Hematopoietic multipotent progenitor cell treated with erythropoietin and hydrocortisone succinate and interleukin-3 and kit ligand, for 6 days (in vitro differentiated cells): Measurements from ENCODE around the gene TMEM163.
A peak's percentile ranks its signal among the peaks of the same experiment; 100 is the strongest.

ENCODE experiments used
- DNase-seq: peaks from one replicate; pipeline ENCODE4 v3.0.0-alpha.2; 2015

Gene TMEM163

DNA sequence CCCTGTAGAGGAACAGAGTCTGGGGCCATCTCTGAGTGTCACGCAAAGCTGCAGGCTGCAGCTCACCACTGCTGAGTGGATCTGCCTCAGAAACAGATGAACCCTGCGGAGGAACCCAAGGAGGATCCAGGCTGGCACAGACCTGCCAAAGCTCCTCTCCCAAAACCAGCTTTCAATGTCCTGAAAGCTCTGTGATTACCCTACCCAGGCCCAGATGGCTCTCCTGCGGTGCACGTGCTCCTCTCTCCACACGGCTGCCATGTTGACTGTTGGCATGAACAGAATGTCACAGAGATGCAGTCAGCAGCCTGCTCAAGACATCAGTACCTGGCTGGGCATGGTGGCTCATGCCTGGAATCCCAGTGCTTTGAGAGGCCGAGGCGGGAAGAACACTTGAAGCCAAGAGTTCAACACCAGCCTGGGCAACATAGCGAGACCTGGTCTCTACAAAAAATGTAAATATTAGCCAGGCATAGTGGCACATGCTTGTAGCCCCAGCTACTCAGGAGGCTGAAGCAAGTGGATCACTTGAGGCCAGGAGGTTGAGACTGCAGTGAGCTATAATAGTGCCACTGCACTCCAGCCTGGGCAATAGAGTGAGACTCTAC lies 248.1 kb downstream of the TMEM163 start:
- no peak for DNase-seq

DNA sequence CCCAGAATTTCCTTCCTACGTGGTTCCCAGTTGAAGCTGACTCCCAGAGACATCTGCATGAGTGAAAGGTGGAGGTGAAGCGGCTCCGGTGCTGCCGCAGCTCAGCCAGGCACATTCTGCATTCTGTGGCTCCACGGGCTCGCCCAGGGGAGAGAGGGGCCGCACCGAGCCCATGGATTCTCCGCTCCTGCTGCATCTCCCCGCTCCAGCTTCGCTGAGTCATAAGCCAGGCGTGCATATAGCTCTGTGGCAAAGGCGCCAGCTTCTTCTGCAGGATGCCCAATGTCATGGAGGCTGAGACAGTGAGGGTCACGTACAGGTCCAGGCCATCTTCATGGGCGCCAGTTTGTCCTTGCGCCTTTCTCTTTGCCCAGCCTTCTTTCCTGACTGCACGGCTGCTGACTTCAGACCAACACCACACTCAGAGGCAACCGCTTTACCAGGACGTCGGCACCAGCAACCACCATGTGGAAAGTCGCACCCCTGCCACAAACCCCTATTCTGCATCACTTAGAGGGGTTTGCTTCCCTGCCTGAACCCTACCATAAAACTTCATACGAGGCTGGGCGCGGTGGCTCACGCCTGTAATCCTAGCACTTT lies 249.2 kb downstream of the TMEM163 start:
- no peak for DNase-seq

DNA sequence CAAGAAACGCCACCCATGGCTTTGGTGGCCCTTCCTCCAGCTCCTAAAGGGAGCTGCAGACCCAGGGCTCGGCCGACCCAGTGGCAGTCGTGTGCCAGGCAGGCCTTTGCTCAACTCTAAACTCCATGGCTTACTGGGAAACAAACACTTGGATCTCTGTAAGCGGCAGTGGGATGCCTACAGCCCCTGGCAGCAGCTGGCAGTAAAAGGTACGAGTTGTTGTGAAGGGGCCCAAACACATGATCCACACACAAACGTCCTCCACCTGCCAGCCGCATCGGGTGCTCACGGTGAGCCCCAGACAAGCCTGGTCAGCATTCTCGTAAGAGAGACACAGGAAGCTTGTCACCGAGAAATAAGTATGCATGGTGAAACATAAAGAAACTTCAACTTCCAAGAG lies 250.0 kb downstream of the TMEM163 start:
- DNase-seq, result no peak

DNA sequence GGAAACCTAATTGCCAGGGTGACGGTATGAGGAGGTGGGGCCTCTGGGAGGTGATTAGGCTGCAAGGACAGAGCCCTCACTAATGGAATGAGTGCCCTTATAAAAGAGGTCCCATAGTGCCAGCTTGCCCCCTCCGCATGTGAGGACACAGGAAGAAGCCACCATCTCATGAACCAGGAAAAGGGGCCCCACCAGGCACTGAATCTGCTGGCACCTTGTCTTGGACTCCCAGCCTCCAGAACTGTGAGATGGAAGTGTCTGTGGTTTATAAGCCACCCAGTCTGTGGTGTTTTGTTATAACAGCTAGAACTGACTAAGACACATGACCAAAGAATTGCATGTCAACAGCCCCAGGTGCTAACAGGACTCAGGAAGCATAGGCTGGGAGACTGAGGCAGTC lies 250.6 kb downstream of the TMEM163 start:
- no peak for DNase-seq

DNA sequence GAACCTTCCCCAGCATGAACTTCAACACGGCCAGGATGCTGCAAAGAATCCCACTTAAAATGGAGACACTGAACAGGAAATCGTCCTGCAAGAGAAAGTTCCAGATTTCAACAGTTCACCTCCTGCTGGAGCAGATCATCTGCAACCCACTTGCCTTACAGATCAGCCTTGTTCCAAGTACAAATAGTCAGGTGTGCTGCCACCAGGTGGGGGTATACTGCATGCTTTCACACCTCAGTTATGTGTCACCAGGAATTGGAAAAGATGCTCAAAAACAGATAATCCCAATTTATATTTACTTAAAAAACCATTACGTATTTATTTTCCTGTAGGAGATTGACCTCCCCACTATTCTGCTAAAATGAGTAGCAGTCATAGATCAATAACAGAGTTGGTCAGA lies 252.7 kb downstream of the TMEM163 start:
- peak; percentile 19 for DNase-seq

DNA sequence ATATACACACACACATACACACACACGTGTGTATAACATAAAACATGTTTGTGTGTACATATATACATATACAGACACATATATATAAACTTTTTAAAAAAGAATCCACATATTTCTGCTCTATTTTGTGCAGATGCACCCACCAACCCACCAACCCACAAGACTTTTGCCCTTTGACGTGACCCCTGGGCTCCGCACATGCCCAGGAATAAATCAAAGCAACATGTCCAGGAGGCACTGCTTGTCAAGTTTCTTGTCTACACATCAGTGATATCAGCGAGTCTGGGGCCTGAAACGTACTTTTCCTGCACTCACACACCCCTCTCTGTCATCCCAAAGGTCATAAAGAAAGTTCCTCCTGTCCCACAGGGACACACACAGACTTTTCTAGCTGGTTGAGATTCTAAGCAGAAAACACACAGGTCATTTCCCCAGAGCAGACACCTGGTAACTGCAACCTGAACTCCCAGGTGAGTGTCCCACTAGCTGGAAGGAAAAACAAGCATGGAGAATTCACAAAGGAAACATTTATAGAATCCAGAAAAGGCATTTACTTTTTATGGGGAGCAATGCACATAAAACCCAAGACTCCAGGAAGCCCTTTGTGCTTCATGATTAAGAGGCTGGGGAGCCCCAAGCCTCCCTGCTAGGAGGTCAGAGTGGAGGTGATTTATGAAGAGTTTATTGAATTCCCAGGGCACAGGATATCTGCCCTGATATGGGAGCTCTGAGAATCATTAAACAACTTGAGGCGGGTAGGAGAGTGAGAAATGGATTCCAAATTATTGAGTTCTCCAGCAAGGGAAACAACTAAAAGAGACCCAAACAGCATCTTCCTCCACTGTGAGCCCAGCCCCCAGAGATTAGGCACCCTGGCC lies 253.3 kb downstream of the TMEM163 start:
- no peak for DNase-seq

DNA sequence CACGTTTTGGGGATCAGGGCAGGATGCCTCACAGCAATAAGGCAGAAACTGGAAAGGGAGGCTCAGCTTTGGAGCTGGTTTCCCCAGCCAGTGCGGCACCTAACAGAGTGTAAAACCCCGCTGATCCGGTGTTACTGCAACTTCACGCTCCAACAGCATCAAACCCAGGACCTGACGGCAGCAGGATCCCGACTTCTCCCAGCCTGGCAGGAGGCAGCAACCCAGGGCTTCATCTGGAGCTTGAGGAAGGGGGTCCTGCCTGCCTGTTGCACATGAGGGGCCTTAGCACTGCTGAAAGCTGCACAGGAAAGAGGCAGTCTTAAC lies 255.1 kb downstream of the TMEM163 start:
- DNase-seq, result no peak

DNA sequence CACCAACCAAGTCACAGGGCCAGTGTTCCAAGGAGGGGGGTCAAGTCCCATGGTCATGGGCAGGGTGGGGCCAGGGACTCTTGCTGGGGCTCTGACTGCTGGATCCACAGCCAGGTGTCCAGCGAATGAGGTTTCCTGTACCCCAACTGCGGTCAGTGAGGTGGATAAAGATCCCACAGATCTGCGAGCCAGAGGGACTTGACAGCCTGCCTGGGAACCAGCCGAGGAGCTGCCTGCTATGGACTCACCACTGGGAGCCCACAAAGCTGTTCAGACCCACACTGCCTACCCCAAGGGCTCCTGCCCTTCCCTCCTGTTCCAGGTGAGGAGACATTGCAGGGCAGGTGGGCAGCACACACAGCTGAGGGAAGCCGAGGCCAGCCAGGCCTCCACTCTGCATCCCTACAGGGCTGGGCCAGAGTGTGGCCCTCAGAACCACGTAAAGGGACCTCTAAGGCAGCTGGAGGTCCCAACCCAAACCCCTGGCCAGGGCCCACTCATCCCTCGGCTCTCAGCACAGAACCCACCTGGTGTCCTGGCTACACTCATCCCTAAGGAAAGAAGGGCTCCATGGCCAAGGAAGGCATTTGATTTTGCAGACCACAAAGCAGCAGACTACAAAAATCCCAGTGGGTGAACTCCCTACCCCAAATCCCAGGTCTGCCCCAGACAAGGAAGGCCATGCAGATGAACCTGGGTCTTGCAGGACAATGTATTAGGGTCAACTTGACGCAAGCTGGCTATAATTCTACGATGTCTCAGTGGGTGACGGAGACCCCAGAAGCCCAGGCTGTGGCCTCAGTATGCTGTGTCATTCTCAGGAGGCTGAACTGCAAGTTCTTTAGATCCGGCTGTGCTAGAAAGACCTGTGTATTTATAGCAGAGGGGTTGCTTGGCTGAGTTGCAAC lies 255.8 kb downstream of the TMEM163 start:
- no peak for DNase-seq

DNA sequence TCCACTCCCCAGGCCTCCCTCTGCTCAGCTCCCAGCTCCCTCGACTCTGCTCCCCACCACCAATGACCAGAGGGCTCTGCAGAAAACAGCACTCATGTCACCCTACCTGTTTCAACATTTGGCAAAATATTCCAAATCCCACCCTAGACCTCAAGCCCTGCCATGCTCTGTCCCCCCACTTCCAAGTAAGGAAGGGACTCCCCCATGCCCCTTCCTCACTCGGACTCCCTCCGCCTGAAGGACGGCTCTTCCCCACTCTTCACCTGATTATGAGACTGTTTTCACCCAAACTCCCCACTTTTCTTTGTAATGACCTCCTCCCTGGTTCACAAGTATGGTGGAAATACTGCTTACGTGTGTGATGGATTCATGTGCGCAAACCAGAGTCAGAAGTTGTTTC lies 256.5 kb downstream of the TMEM163 start:
- no peak for DNase-seq

DNA sequence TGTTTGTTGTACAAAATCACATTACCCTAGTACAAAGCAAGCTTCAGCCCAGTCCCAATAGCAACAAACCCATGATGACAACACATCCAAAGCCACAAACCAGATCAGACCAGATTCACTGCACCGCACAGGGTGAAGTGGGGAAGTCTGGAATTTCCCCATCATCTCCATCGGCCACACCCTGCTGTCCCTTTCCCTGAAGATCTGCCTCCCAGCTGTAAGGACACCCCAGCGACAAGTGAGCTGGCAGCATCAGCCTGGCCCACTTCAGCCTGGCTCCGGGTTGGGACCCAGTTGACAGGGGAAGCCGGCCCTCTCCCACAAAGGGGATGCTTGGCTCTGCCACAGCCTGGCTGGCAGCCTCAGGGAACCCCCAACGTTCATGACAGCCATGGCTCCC lies 257.3 kb downstream of the TMEM163 start:
- DNase-seq, result no peak

DNA sequence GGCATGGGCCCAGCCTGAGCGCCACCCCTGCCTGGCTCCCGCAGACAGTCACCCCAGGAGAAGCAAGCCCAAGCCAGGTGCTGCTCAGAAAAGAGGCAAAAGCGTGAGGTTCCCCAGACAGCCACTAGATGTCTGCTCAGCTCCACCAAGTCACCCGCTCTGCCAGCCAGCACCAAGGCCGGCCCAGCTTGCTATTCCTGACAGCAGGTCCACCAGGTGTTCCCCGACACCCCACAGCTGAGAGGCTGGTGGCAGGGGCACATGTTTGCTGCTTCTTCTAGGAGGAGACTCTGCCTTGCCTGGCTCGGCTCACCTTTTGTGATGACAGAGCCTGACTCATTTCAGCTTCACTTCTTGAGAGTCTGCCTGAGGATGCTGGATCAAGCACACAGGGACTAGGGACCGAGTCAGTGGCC lies 258.2 kb downstream of the TMEM163 start:
- peak; percentile 62 for DNase-seq

DNA sequence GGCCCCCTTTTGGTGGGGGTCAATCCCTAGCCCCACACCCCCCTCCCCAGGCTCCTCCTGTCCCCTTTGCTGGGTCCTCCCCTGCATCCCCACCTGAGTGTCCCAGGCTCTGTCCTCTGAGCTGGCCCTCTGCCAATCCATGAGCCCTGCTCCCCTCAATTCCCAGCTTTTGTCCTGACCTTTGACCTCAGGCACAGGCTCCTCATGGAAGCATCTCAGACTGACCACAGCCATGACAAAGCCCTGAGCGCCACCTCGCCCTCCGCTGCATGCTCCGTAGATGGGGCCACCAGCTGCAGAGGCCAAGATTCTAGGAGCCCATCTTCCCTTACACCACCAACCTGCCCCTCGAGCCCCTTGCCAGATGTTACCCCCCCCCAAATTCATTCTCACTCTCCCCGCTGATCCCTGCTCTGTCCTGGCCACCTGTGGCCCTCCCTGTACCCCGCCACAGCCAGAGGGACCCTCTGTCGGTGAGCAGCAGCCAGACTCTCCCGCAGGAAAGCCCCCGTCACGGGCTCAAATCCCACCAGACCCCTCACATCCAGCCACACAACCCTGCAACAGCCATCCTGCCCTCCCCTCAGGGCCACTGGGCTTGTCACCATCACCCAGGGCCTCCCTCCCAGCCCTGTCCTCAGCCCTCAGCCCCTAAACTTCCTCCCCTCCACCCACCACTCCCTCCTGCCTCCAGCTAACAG lies 258.9 kb downstream of the TMEM163 start:
- DNase-seq, result no peak

DNA sequence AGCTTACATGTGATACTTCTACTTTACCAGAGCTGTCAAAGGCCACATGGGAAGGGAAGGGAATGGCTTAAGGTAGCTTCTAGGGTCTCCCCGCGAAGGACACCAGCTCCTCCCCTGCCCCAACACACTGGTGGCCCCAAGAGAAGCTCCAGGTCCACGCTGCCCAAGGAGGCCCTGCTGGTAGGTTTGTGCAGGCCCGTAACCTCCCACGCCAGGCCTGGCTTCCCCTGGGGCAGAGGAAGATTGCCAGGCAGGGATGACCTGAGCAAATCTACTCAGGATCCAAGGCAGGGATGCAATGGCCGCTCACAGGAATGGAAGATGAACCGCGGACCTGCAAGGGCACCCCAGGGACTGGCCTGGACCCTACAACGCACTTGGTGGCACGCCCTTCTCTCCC lies 259.9 kb downstream of the TMEM163 start:
- no peak for DNase-seq

DNA sequence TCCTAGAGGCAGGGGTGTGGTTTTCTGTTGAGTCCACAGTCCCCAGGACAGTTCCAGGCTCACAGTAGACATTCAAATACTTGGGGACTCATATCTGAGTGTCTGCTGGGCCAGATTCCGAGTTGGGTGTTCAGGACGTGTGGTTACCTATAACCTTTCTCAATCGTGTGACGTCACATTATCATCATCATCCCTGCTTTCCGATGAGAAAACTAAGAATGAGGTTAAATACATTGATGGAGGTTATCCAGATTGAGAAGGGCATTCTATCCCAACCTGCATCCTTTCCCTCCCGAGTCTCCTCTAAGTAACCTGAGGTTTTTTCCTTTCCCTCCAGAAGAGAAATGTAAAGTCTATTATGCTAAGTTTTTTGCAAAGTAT lies 260.3 kb downstream of the TMEM163 start:
- DNase-seq, result no peak

DNA sequence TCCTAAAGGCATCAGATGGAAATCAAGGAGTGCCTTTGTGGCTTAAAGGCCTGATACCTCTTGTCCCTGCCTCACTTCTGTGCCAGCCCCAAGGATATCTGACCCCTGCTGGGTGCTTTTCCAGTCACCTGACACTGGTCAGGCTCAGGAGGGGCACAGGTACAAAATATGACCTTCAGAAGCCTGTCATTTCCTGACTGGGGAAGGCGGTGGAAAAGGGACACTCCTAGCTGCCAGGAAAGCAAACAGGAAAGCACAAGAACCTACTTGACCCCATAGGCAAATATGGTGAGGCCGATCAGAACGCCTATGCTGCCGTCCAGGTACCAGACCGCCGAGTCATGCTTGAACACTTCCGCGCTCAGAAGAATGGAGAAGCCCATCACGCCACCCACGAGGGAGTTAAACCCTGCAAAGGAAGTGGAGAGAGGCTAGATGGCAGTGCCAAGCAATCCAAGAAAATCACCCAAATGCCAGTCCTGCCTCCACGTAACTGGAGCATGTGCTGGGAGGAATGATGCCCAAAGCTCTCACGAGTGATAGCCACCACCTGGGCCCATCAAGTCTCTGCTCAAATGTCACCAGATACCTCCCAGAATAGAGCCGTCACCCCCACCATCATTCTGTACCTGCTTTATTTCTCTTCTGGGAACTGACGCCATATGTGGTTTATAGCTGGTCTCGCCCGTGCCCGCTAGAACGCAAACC lies 260.9 kb downstream of the TMEM163 start:
- no peak for DNase-seq

DNA sequence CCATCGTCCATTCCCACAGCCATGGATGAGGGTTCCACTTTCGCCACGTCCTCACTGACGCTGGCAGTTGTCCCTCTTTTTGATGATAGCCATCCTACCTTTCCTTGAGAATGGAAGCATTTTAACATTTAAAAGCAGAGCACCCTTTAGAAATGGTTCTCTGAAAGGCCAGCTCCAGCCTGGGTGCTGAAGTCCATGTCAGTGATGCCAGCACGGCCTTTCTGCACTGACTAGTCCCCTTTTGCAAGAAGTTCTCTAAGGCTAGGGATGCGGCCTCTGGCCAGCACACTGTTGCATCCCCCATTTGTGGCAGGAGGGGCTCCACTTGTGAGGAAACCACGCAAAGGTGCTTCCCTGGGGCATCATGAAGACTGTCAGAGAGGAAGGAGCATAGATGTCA lies 261.4 kb downstream of the TMEM163 start:
- no peak for DNase-seq

DNA sequence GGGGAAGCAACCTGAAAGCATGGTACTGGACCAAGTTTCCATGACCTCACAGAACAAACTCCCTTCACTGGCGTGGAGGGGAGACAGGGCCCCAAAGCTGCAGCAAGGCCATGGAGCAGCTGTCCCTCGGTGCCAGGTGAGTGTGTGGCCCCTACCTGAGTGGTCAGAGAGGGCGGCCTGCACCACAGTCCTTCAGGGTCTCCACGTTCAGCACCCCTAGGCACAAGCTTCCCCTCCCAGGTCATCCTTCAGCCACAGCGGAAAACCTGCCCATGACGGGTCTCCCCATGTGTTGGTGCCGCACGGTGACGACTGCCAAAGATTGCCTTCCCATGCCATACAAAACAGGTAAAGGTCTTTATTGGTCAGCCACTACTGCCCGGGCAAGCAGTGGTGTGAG lies 263.4 kb downstream of the TMEM163 start:
- no peak for DNase-seq

DNA sequence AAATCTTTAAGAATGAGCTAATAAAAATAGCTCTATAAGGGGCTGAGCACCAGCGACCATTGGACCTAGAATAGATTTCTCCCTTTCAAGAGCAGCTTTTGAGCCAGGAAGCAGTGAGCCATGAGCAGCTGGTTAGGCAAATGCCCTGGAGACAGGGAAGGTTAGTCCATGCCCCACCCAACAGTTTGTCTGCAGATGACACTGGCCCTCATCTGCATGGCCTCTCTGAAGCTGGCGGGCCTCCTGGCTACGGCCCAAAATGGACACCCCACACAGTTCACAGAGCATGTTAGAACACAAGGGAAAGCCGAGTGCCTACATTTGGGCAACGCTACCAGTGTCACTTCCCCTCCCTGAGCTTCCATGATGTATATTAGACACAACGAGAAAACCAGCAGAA lies 263.9 kb downstream of the TMEM163 start:
- DNase-seq, result no peak

DNA sequence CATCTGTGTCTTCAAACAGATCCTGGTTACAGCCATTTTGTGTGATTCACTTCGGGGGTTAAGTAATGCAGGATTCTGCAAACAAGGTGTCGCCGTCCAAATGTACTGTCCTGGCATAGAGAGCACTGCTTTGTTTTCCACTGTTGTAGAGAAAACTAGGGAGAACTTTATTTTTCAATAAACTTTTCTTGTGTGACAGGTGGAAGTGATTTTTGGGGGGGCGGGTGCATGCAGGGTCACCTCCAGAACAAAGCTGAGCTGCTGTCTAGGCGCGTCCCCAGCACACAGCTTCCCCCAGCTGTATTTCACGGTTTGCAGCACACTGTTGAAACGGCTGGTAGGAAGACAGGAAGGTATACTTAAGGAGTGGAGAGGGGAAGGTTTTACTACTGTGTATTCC lies 264.4 kb downstream of the TMEM163 start:
- DNase-seq, result no peak

DNA sequence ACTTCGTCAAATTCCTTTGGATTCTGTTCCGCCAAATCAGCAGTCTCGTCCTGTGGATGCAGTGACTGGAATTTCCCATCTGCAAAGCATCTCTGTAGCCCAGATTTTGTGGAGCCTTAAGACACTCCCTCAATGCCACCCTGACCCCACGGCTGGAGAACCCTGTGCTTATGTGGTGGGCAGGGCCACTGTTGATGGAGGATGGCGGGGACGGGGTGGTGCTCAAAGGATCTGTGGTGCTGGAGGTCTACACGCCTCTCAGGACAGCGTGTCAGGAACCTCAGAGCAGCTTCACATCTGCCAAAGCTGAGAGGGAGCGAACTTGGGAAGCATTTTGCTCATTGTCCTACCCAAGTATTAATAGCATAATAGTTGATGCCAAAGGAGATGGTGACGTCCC lies 264.8 kb downstream of the TMEM163 start:
- DNase-seq, result no peak

DNA sequence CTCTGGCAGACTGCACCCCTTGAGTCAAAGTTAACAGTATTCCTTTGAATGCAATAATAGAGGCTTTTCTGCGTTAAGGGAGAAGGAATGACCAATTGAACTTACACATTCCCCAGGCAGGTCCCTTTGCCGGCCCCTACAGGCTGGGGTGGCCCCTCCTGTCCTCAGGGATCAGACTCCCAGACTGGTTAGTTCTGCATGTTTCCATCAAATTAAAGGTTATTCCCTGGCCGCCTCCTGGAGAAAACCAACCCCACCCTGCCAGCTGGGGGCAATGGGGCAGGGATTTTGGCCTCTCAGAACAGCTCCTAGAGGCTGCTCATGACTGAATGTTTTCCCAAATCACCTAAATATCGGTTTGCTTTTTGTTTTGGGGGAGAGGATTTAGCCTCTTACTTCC lies 265.3 kb downstream of the TMEM163 start:
- no peak for DNase-seq
